Measurements from ENCODE around the gene CRACR2A.

DNA sequence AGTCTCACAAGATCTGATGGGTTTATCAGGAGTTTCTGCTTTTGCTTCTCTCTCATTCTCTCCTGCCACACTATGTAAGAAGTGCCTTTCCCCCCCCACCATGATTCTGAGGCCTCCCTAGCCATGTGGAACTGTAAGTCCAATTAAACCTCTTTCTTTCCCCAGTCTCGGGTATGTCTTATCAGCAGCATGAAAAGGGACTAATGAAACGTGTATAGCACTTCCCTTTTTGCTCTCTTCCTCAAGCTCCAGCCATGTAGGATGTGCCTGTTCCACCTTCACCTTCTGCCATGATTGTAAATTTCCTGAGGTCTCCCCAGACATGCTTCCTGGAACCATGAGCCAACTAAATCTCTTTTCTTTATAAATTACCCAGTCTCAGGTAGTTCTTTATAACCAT is 7.0 kb upstream of the CRACR2A start:
- TF ChIP-seq, protein P1, sequence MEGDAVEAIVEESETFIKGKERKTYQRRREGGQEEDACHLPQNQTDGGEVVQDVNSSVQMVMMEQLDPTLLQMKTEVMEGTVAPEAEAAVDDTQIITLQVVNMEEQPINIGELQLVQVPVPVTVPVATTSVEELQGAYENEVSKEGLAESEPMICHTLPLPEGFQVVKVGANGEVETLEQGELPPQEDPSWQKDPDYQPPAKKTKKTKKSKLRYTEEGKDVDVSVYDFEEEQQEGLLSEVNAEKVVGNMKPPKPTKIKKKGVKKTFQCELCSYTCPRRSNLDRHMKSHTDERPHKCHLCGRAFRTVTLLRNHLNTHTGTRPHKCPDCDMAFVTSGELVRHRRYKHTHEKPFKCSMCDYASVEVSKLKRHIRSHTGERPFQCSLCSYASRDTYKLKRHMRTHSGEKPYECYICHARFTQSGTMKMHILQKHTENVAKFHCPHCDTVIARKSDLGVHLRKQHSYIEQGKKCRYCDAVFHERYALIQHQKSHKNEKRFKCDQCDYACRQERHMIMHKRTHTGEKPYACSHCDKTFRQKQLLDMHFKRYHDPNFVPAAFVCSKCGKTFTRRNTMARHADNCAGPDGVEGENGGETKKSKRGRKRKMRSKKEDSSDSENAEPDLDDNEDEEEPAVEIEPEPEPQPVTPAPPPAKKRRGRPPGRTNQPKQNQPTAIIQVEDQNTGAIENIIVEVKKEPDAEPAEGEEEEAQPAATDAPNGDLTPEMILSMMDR (IDR thresholded peaks at IDR 0.05; ENCODE audit: low read depth, low read length), result no peak
- TF ChIP-seq POLR2A (IDR thresholded peaks at IDR 0.05; ENCODE audit: extremely low read depth, insufficient read length) (no peak), MYC (IDR thresholded peaks at IDR 0.05; ENCODE audit: low read depth, low read length) (no peak)
- TF ChIP-seq, protein P2, sequence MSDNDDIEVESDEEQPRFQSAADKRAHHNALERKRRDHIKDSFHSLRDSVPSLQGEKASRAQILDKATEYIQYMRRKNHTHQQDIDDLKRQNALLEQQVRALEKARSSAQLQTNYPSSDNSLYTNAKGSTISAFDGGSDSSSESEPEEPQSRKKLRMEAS (IDR thresholded peaks at IDR 0.05; ENCODE audit: low read depth, low read length), result no peak

Measured in NB4 (cell line).